ENCODE data around the gene VSIR.

DNA sequence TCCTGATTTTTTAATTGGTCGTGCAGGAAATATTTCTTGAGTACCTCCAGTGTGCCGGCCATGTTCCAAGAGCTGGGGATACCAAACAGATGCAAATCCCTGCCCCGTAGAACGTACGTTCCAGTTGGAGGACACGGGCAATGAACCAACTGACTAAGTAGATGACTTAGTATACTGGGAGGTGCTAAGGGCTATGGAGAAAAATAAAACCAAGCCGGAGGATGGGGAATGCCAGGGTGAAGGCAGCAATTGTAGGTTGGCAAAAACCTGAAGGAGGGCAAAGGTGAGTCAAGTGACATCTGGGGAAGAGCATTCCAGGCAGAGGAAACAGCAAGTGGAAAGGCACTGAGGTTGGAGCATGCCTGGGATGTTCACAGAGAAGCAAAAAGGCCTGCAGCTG is 6.8 kb upstream of the VSIR start:
- TF ChIP-seq CTCF (IDR thresholded peaks at IDR 0.05): no peak
- no peak for TF ChIP-seq EZH2phosphoT487 (IDR thresholded peaks at IDR 0.05; ENCODE audit: borderline replicate concordance, low read depth)
- TF ChIP-seq IRF3 (IDR thresholded peaks at IDR 0.05; ENCODE audit: low read depth, low read length): no peak
- no peak for TF ChIP-seq SMC3 (IDR thresholded peaks at IDR 0.05; ENCODE audit: low read depth, low read length)
- no peak for TF ChIP-seq SIN3A (IDR thresholded peaks at IDR 0.05; ENCODE audit: borderline replicate concordance, low read depth, low read length)
- TF ChIP-seq, protein P1, sequence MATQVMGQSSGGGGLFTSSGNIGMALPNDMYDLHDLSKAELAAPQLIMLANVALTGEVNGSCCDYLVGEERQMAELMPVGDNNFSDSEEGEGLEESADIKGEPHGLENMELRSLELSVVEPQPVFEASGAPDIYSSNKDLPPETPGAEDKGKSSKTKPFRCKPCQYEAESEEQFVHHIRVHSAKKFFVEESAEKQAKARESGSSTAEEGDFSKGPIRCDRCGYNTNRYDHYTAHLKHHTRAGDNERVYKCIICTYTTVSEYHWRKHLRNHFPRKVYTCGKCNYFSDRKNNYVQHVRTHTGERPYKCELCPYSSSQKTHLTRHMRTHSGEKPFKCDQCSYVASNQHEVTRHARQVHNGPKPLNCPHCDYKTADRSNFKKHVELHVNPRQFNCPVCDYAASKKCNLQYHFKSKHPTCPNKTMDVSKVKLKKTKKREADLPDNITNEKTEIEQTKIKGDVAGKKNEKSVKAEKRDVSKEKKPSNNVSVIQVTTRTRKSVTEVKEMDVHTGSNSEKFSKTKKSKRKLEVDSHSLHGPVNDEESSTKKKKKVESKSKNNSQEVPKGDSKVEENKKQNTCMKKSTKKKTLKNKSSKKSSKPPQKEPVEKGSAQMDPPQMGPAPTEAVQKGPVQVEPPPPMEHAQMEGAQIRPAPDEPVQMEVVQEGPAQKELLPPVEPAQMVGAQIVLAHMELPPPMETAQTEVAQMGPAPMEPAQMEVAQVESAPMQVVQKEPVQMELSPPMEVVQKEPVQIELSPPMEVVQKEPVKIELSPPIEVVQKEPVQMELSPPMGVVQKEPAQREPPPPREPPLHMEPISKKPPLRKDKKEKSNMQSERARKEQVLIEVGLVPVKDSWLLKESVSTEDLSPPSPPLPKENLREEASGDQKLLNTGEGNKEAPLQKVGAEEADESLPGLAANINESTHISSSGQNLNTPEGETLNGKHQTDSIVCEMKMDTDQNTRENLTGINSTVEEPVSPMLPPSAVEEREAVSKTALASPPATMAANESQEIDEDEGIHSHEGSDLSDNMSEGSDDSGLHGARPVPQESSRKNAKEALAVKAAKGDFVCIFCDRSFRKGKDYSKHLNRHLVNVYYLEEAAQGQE (IDR thresholded peaks at IDR 0.05; ENCODE audit: low read depth, low read length): no peak
- TF ChIP-seq NRF1 (IDR thresholded peaks at IDR 0.05; ENCODE audit: low read depth, low read length): no peak
- no peak for TF ChIP-seq MXI1 (IDR thresholded peaks at IDR 0.05; ENCODE audit: low read depth, low read length)
- no peak for TF ChIP-seq POLR2AphosphoS5 (IDR thresholded peaks at IDR 0.05; ENCODE audit: low read depth, low read length)
